HG02571 (cell line): ENCODE data around the gene RPS21.
"Not testable (repeated sequence)": the region's sequence is repeated elsewhere in the genome, so short reads cannot be mapped to it uniquely, and the experiment has no call there.

Source experiments
- ATAC-seq: cut with Tn5 transposase; IDR thresholded peaks from one replicate; pipeline ENCODE4 v1.9.1; 2021; ENCODE audit warnings: mild to moderate bottlenecking, moderate library complexity; ENCODE audit not compliant: unreplicated experiment

Gene RPS21

DNA sequence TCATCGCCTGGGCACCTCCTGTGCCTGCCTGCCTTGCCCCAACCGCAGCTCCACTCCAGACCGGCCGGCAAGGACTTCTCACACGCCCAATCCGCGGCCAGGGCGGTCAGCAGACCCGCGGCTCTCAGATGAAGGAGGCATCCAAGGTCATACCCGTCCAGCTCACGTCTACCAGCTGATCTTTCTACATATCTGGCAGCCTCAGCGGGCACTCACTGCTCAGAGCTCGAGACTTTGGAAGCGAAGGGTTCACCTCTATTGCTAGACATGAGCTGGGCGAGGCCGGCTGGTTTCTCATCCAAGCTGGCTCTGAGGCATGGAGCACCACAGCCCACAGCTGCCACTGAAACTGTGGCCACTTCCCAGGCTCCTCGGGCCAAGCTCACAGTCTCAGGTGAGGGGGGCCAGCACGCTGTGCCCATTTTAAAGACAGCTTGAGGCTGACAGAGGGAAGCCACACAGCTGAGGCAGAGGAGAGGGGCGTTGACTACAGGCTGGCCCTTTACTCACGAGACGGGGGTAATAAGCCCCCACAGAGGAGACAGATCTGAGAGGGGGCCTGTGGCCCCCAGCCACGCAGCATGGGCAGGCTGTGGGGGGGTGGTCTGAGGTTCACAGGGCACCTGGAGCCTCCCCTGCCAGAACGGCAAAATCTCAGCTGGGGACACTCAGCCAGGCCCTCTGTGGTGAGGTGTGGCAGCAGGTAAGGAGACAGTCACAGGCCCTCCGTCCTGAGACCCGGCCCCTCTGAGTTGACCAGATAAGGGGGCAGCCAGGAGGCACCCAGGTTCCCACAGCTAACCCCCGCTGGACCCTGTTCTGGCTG is 21.8 kb upstream of the RPS21 start:
- ATAC-seq: no peak

DNA sequence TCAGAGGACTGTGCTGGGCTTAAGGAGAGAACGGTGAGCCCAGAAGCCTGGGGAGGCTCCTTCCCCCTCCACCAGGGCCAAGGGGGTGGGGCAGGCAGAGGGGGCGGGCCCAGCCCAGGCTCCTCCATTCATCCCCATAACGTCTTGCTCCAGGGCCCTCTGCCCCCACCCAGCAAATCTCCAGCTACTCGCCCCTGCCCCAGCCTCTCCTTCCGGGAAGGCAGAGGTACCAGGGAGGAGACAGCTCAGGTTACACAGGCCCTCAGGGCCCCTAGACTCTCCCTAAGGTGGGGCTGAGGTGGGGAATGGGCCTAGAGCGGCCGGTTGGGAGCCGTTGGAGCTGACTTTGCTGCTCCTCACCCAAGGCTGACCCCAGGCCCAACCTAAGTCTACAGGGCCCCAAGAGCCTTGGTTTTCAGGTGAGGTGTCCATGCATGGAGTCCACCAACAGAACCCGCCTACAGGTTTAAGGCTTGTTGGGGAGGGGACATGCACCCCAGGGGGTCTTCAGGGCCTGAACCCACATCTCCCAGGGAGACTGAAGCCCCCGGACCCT is 21.0 kb upstream of the RPS21 start:
- ATAC-seq: no peak

DNA sequence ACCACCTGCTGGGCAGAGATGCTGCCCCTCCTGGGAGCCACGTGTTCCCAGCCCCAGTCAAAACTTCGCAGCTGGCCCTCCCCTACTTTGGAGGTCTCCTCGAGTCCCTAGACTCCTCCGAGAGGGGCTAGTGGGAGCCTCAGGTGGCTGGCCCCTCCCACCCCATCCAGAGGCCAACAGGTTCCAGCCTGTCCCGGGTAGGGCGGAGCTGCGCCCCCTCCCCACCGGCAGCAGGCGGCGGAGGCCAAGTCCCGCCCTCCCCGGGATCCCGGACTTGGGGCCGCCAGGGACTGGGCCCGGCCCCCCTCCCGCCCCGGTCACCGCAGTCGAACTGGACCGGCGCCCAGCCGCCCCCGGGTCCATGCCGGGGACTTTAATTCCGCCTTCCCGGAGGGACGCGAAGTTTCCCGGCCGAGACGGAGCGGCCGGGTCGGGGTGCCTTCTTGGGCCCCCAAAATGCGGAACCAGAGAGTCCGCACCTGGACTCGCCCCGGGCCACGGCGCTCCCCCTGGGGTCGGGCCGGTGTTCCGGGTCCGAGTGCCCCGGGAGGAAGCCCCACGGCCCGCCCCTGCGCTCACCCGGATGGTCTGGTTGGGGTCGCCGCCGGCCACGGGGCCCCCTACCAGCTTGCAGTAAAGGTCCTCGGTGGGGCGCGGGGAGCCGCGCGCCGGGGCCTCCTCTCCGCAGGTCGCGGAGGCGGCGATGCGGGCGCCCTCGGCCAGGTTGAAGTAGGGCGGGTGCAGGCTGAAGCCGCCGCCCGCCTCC is 20.4 kb upstream of the RPS21 start:
- ATAC-seq: no peak

DNA sequence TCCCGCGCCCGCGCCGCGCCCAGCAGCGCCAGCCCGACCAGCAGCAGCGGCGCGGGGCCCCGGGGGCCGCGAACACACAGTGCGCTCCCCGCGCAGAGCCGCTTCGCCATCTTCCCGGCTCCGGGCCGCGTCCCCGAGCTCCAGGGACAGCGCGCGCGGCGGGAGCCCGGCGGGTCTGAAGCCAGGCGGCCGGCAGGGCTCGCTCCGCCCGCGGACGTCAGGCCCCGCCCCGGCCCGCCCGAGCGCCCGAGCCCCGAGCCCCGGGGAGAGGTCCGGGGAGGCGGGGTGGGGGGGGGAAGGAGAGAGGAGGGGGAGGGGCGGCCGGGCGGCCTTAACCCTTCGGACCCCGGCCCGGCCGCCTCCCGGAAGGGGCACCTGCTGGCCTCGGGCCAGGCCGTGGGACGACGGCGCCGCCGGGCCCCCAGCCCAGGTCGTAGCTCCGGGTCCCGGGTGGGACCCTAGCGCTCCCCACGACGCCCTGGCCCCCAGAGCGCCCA is 19.7 kb upstream of the RPS21 start, which contains the start of gene LAMA5:
TSS of gene LAMA5 (minus strand) at position 177 of the 497 bp plus-strand sequence. CDS start at position 110, 67 bp downstream.
- no peak for ATAC-seq

DNA sequence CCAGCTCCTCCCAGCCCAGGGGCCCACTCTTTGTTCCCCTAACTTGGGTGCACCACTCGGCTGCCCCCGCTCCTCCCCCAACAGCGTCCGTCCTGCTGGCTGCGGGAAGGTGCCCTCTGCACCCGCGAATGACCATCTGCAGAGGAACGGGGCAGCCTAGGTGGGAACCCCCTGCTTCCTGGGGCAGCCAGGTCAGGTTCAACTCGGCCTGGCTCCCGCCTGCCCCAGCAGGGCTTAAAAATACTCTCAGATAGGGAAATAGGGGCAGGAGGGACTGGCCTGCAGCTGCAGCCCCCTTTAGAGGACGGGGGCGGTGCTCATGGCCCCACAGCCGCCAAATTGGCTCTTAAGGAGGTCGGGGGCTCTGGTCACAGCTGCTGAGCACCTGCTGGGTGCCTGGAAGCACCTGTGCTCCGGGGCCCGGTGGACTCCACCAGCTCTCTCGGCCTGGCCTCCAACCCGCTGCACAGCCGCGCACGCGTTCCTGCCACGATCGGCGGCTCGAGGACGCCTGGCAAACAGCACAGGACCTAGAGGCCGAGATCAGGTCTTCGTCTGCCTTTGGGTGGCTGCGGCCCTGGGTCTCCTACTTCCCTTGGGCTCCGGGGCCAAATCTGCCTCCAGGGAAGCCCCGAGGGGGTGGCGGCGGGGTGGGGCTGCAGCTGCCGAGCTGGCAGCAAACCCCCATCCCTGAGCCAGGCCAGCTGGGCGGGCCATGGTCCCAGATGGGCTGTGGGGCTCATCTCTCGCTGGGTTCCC is 19.1 kb upstream of the RPS21 start:
- ATAC-seq: no peak

DNA sequence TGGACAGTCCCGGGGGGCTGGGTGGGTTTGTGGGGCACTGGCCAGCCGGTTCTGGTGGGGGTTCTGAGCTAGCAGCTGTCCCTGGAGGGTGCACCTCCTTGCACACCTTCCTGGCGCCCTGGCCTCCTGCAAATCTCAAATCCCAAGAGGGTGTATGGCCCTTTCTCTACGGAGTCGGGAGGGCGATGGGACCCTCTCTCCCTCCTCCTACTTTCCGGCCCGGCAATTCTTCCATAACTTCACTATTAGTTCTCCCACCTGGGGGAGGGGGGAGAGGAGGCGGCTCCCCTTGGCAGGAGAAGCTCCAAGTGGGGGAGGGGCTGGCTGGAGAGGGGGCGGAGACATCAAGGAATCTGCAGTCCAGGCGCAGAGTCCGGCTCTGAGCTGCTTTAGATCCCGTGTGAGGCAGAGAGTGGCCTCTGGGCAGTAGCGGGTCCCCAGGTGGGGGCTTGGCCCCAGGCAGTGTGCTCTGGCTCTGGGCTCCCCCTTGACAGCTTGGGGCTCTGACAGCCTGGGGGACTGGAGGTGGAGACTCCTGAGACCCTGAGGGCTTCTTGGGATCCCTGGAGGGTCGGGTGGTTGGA is 18.4 kb upstream of the RPS21 start:
- ATAC-seq: no peak

DNA sequence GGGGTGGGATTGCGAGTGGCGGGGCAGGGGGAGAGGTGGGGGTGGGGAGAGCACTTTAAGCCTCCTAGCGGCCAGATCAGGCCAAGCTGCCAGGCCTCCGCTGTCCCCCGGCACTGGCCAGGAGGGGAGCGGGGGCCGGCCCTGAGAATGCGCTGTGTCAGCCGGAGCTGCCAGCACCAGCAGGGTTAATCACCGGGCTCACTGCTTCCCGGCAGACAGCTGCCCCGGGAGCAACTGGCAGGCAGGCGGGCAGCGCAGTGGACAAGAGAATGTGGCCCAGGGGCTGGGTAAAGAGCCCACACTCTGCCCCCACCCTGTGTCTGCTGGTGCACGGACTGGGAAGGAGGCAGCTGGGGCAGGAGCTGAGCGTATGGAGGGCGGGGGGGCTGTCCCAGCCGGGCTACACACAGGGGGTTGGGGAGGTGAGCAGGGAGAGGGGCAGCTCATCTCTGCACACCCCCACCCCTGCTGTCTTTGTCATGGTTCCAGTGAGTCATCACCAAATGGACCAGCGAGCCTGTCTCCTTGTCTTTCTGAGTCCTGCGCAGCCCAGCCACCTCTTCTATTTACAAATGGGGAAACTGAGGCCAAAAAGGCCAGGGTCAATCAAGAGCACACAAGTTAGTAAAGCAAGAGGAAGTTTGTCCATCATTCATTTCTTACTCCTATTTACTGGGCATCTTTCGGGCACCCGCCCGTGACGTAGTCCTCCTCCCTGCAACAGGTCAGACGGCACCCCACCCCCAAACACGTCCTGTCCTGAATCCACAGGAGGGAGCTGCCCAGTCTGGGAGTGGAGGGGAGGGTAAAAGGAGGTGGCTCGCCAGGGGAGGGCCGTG is 17.7 kb upstream of the RPS21 start:
- ATAC-seq: no peak

DNA sequence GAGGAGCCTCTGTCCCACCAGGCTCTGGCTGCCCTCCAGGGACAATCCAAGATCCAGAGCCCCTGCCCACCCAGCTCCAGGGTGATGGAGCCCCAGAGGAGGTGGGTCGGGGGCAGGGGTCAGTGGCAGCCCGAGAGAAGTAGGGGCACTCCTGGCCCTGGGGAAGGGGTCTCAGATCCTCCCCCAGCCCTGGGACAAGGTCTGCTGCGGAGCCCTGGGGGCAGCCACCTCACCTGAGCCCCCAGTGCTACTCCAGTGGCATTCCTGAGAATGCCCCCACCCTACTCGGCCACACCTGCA is 17.1 kb upstream of the RPS21 start:
- no peak for ATAC-seq

DNA sequence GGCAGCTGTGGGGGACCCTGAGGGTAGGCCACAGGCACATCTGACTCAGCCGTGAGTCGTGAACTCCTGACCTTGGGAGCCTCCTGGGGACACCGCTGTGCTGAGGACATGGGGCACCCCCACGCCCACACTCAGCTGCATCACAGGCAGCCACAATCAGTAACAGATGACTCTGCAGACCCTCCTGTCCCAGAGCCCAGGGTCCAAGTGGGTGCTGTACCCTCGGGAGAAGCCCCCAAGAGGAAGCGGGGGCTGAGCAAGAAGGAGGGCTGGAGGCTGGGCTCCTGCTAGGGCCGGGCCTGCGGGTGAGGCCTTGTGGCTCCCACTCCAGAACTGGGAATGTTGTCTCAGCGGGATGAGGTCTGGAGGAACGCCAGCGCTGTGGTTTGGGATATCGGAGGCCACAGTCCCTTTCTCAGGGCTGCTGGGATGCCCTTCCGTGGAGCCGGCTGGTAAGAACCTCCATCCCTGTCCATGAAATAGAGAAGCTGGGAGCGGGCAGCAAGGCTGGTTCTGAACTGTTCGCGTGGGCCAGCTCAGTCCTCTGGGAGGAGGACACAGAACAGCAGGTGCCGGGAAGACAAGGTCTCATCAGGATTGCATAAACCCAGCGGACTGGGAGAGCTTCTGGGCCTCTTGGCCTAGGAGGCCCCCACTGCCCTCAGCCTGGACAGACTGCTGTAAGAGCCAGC is 16.6 kb upstream of the RPS21 start:
- no peak for ATAC-seq

DNA sequence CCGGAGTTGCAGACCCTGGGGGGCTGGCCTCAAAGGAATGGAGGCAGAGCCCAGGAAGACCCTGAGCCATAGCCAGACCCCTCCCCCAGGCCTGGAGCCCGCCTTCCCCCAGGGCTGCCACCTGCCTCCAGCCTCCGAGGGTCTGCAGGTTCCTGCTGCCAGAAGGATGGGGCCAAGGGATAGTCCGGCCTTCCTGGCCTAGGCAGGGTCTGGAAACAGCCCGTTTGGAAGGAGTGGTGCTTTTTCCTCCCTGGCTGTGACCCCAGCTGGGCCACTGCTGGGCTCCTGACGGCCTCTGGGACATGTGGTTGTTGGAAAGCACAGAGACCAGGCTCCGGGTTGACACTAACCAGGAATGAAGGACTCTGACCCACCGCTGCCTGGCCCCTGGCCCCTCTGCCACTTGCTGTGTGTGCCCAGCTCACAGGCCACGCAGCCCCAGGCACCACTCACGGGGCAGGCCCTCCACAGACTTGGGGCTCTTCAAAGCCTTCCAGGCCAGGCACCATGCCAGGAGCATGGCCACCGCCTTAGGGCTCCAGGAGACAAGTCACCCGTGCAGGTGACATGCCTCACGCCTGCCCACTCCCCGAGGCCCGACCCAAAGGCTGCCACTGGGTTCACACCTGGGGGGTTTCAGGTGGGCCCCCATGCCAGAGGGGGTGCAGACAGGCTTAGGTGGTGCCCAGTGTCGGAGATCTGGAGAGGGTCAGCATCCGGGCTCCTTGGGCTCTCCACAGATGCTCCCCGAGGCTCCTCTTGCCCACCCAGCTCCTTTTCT is 15.9 kb upstream of the RPS21 start:
- ATAC-seq: no peak

DNA sequence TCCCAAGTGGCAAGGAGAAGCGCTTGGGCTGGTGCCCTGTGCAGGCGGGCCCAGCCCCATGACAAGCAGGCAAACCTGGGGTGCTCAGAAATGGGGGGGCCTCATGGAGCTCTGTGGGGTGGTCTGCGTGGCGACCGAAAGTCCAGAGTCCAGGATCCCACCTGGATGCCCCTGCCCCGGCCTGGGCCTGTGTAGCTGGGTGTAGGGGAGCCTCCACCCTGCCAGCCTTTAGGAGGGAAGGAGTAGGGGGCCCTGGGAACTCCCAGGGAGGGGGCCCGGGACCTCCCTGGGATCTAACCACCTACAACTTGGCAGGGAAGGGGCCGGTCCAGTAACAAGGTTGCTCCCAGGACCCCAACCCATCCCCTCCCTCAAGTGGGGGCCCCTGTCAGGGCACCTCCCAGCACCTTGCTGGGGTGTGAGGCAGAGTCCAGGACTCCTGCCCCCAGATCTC is 15.3 kb upstream of the RPS21 start:
- no peak for ATAC-seq

DNA sequence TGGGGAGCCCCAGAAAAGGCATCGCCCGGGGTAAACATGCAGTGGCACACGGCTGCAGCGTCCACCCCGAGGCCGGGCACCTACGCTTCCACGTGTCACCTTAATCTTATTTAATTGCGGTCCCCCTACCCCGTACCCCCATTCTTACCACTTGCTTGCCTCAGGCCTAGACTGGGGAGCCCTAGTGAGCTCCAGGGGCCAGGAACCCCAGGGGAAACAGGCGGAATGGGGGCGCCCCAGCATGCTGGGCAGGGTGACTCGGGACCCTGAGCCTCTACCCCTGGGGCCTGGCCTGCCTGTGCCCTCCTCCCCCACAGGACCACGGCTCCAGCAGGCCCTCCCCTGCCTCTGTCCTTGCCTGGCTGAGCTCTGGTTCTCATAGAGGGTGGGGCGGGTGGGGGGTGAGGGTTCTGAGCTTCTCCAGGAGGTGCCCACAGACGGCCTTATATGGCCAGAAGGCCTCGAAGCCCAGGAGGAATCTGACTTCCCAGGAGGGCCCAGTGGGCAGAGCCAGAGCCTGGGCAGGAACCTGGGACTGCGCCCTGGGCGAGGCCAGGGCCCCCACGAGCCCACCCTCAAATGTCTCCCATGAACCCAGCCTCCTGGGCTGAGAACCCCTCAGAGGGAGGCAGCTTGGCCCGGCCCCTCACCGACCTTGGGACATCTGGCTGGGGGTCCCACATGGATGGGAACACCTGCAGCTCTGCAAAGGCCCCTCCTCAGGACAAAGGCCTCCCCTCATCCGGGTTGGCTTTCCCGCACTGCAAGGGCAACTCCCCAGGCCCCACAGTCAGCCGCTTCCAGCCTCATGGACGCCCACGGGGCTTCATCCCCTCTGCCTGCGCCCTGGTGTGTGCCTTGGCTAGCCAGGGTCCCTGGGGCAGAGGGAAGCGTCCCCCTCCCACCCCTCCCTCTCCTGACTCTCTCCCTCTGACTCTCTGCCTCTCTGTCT is 14.6 kb upstream of the RPS21 start:
- no peak for ATAC-seq

DNA sequence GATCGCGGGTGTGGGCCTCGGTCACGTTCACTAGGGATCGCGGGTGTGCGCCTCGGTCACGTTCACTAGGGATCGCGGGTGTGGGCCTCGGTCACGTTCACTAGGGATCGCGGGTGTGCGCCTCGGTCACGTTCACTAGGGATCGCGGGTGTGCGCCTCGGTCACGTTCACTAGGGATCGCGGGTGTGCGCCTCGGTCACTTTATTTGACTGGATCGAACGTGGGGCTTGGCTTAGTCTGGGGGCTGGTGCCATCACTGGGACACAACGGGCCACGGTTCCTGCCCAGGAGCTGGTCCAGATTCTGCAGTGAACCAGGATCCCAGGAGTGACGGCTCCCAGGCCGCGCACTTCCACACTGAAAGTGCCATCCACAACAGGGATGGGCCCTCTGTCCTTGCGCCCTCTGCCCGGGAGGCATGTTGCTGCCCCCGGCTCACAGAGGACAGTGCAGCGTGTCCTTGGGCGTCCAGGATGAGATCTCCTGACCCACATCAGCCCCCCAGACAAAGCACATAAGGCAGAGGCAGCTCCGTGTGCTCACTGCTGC is 13.2 kb upstream of the RPS21 start:
- ATAC-seq: not testable (repeated sequence)

DNA sequence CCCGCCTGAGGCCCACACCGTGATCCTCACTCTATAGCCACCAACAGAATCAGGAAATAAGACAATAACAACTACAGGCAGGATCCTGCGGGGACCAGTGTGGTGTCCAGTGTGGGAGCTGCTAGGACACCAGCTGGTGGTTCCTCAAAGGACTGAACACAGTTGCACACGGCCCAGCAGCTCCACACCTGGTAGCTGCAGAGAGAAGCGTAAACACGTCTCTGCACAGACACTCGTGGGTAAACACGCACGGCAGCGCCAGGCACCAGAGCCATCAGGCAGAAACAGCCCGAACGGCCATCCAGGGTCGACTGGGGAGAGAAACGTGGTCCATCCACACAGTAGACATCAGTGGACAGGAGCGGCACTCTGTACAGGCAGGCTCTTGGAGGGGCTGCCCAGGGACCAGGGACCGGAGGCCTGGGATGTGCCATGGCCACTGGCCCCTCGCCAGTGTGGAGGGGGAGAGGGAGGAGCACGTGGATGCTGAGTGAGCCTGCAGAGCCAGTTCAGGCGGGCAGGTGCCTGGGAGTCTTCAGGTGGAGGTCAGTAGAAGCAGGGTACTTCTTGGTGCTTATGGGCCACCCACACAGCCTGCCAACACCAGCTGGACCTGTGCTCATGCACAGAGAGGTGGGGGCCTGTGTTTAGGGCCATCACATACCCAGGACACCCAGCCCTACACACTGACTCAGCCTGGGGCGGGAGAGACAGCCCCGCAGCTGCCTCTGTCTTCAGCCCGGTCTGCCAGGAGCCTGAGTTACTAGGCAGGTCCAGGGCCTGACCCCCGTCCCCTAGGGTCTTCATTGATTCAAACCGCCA is 12.4 kb upstream of the RPS21 start:
- ATAC-seq: no peak

DNA sequence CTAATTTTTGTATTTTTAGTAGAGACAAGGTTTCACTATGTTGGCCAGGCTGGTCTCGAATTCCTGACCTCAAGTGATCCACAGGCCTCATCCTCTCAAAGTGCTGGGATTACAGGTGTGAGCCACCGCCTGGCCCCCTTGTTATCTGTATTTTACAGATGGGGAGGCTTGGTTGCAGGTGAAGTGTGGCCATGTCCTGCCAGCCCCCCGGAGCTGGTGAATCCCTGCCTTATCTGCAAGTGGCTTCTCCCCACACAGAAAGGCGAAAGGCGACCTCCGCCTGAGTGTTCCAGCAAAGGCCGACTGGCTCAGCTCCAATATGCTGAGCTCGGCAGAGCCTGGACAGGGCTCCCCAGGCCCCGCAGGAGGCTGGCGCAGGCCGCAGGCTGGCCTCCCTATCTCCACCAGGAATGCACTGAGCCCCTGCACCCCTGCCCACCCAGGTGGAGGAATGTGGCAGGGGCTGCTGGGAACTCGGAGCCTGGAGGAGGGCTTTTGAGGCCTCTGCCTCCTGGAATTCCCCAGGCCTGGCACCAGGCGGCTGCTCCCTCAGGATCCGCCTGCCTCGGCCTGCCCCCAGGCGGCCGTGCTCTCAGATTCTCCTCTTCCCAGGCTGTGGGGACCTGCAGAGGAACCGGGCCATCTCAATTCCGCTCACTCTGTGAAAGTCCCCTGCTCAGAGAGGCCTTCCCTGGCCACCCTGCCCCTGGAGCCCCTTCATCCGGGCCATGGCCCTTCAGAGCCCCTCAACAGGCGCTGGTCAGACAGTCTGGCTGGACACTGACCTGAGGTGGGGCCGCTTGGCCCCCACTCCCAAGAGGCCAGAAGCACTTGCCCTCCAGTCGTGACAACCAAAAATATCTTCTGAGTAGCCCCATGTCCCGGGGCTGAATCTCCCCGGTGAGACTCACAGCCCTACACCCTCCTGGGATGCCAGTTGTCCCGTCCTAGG is 10.5 kb upstream of the RPS21 start:
- no peak for ATAC-seq
